ENCODE data around the gene CACTIN. TPM values are rescaled to one million over a fixed set of nuclear protein-coding genes. Genes with fewer than 3 reads are reported as not detected.
A peak's percentile ranks its signal among the peaks of the same experiment; 100 is the strongest.

The CACTIN gene
- polyA plus RNA-seq, 1 of the 3 experiments (the other 2 are of a cell fraction) = 36.4 TPM

GRCh38 chr19:3603121-3603811 is 23.3 kb downstream of the CACTIN start:
- Histone ChIP-seq H3K27ac (ENCODE audit: low read depth in 2 of 2, low read length in 1 of 2) (no peak overlapping the region), H3K9ac (no peak overlapping the region), H3K4me3 (ENCODE audit: low read depth in 2 of 2, low read length in 1 of 2) (no peak overlapping the region), H3K9me2 (no peaks in the 10 kb centered on the region), H3K4me1 (ENCODE audit: control insufficient read depth in 1 of 2, insufficient read depth in 2 of 2, low read depth in 1 of 2, low read length in 1 of 2) (peaks cover 8 to 14% of the 10 kb centered on the region in 2 experiments; a peak in 1 of 4 replicates), H3K79me2 (ENCODE audit: insufficient read depth) (no peaks in the 10 kb centered on the region), H3K36me3 (replicated peaks in 1 of 2; ENCODE audit: control insufficient read depth in 1 of 2, insufficient read depth in 2 of 2, low read length in 1 of 2) (no peaks in the 10 kb centered on the region), H3K9me3 (no peaks in the 10 kb centered on the region), H3K27me3 (ENCODE audit: insufficient read depth) (no peaks in the 10 kb centered on the region), H3F3A (replicated peaks; ENCODE audit: insufficient read depth) (no peaks in the 10 kb centered on the region), H3K4me2 (no peak overlapping the region), H2AFZ (ENCODE audit: low read depth) (no peak overlapping the region), H4K20me1 (ENCODE audit: insufficient read depth) (no peaks in the 10 kb centered on the region)
- WGBS (ENCODE audit: low lambda C conversion rate) = 83% methylated on average over 11 of the region's 23 CpGs
- TF ChIP-seq MEF2A (IDR thresholded peaks at IDR 0.05; ENCODE audit: borderline replicate concordance, low read depth) (no peak), SMC3 (IDR thresholded peaks at IDR 0.05; ENCODE audit: low read depth, low read length) (no peak), ELF1 (IDR thresholded peaks at IDR 0.05) (no peak), JUND (IDR thresholded peaks at IDR 0.05) (no peak)
- DNase-seq = no peak
- POLR2A ChIA-PET = no interaction called here
- CTCF ChIA-PET = interaction anchor here (1.9 to 2.1 kb wide), 2 partner anchors 17 to 18 kb away, joined by 9 to 10 read pairs; partner anchors contain the start of gene GIPC3

- ChIA-PET POLR2A (no interaction called here), CTCF (interaction anchor here (0.6 to 1.8 kb wide), 3 partner anchors 8 to 585 kb away, joined by 3 to 4 read pairs (median 3); no protein-coding TSS in a partner anchor)
- DNase-seq = no peak
- 88% methylated on average over 12 of the region's 12 CpGs for WGBS (ENCODE audit: low lambda C conversion rate)
- H3K9ac ChIP-seq = no peak overlapping the region
- H3K4me1 ChIP-seq (ENCODE audit: control insufficient read depth in 1 of 2, insufficient read depth in 2 of 2, low read depth in 1 of 2, low read length in 1 of 2) = peaks cover 0 to 2% of the 10 kb centered on the region in 2 experiments; a peak in 1 of 4 replicates
- H3K79me2 ChIP-seq (ENCODE audit: insufficient read depth) = no peaks in the 10 kb centered on the region
- no peak overlapping the region for H3K4me3 ChIP-seq (ENCODE audit: low read depth in 2 of 2, low read length in 1 of 2)
- no peaks in the 10 kb centered on the region for H3F3A ChIP-seq (replicated peaks; ENCODE audit: insufficient read depth)
- TF ChIP-seq CHD2 (IDR thresholded peaks at IDR 0.05; ENCODE audit: low read length, partially characterized antibody) (no peak), RAD21 (IDR thresholded peaks at IDR 0.05; ENCODE audit: low read length) (no peak)
- TF ChIP-seq, protein P1, sequence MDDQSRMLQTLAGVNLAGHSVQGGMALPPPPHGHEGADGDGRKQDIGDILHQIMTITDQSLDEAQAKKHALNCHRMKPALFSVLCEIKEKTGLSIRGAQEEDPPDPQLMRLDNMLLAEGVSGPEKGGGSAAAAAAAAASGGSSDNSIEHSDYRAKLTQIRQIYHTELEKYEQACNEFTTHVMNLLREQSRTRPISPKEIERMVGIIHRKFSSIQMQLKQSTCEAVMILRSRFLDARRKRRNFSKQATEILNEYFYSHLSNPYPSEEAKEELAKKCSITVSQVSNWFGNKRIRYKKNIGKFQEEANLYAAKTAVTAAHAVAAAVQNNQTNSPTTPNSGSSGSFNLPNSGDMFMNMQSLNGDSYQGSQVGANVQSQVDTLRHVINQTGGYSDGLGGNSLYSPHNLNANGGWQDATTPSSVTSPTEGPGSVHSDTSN (IDR thresholded peaks at IDR 0.05) = no peak
- H4K20me1 ChIP-seq (ENCODE audit: insufficient read depth) = no peaks in the 10 kb centered on the region
- H3K4me2 ChIP-seq = no peak overlapping the region
- no peaks in the 10 kb centered on the region for H3K36me3 ChIP-seq (replicated peaks in 1 of 2; ENCODE audit: control insufficient read depth in 1 of 2, insufficient read depth in 2 of 2, low read length in 1 of 2)
- H3K27me3 ChIP-seq (ENCODE audit: insufficient read depth) = no peaks in the 10 kb centered on the region
- no peaks in the 10 kb centered on the region for H3K9me3 ChIP-seq
- H3K27ac ChIP-seq (ENCODE audit: low read depth in 2 of 2, low read length in 1 of 2) = no peak overlapping the region
- no peaks in the 10 kb centered on the region for H3K9me2 ChIP-seq
- H2AFZ ChIP-seq (ENCODE audit: low read depth) = no peak overlapping the region
Measured at GRCh38 chr19:3601021-3601420, 25.6 kb downstream of the CACTIN start.

GRCh38 chr19:3599776-3600187 is 26.8 kb downstream of the CACTIN start:
- POLR2A ChIA-PET = no interaction called here
- Histone ChIP-seq H3K36me3 (replicated peaks in 1 of 2; ENCODE audit: control insufficient read depth in 1 of 2, insufficient read depth in 2 of 2, low read length in 1 of 2) (no peaks in the 10 kb centered on the region), H3K27me3 (ENCODE audit: insufficient read depth) (no peaks in the 10 kb centered on the region), H3K9me3 (no peaks in the 10 kb centered on the region), H3F3A (replicated peaks; ENCODE audit: insufficient read depth) (no peaks in the 10 kb centered on the region), H4K20me1 (ENCODE audit: insufficient read depth) (no peaks in the 10 kb centered on the region), H3K9ac (no peak overlapping the region), H3K4me2 (no peak overlapping the region), H3K4me3 (ENCODE audit: low read depth in 2 of 2, low read length in 1 of 2) (no peak overlapping the region), H3K27ac (ENCODE audit: low read depth in 2 of 2, low read length in 1 of 2) (no peak overlapping the region), H3K79me2 (ENCODE audit: insufficient read depth) (no peaks in the 10 kb centered on the region), H2AFZ (ENCODE audit: low read depth) (no peak overlapping the region), H3K4me1 (ENCODE audit: control insufficient read depth in 1 of 2, insufficient read depth in 2 of 2, low read depth in 1 of 2, low read length in 1 of 2) (no peaks in the 10 kb centered on the region), H3K9me2 (no peaks in the 10 kb centered on the region)
- 87% methylated on average over 7 of the region's 28 CpGs for WGBS (ENCODE audit: low lambda C conversion rate)
- DNase-seq = peak; percentile 72
- CTCF ChIA-PET = no interaction called here
- TF ChIP-seq, protein P2, sequence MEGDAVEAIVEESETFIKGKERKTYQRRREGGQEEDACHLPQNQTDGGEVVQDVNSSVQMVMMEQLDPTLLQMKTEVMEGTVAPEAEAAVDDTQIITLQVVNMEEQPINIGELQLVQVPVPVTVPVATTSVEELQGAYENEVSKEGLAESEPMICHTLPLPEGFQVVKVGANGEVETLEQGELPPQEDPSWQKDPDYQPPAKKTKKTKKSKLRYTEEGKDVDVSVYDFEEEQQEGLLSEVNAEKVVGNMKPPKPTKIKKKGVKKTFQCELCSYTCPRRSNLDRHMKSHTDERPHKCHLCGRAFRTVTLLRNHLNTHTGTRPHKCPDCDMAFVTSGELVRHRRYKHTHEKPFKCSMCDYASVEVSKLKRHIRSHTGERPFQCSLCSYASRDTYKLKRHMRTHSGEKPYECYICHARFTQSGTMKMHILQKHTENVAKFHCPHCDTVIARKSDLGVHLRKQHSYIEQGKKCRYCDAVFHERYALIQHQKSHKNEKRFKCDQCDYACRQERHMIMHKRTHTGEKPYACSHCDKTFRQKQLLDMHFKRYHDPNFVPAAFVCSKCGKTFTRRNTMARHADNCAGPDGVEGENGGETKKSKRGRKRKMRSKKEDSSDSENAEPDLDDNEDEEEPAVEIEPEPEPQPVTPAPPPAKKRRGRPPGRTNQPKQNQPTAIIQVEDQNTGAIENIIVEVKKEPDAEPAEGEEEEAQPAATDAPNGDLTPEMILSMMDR (IDR thresholded peaks at IDR 0.05) = peak; percentile 33
- TF ChIP-seq EP300 (IDR thresholded peaks at IDR 0.05; ENCODE audit: borderline replicate concordance in 1 of 2, low read depth in 1 of 2, low read length in 1 of 2) = no peak
